Neutrophil (primary cell): ENCODE data around the gene GULP1.

ENCODE experiments used
- H3K27ac ChIP-seq: fragments of 200-600 bp; sonication (generic); 2 replicates; pipeline ENCODE4 v1.5.1; 2016; ENCODE audit warnings: mild to moderate bottlenecking, moderate library complexity
- H3K27me3 ChIP-seq: fragments of 200-600 bp; sonication (generic); 2 replicates; pipeline ENCODE4 v1.6.0; 2016; ENCODE audit warnings: mild to moderate bottlenecking
- H3K36me3 ChIP-seq: fragments of 200-600 bp; sonication (generic); 2 replicates; pipeline ENCODE4 v1.5.1; 2017
- H3K4me1 ChIP-seq, 2 experiments: fragments of 200-600 bp in 1 of 2; sonication (generic) in 1 of 2; 1 replicate in 1 of 2; 2 replicates in 1 of 2; pipeline versions ENCODE4 v1.5.1 to v1.6.1; 2013 to 2016; ENCODE audit warnings: low read depth in 1 of 2, low read length in 1 of 2, mild to moderate bottlenecking in 1 of 2, moderate library complexity in 1 of 2; ENCODE audit not compliant: control insufficient read depth in 1 of 2, insufficient read depth in 1 of 2
- H3K4me3 ChIP-seq, 2 experiments: fragments of 200-600 bp in 1 of 2; sonication (generic) in 1 of 2; 1 replicate in 1 of 2; 2 replicates in 1 of 2; pipeline ENCODE4 v1.5.1; 2013 to 2016; ENCODE audit warnings: low read depth in 1 of 2, low read length in 1 of 2, mild to moderate bottlenecking in 1 of 2, moderate library complexity in 1 of 2
- H3K9me3 ChIP-seq: fragments of 200-600 bp; sonication (generic); 2 replicates; pipeline ENCODE4 v1.5.1; 2016
- TF ChIP-seq, protein P1 (sequence below): fragments of 200-600 bp; sonication (generic); IDR thresholded peaks from 2 replicates; pipeline ENCODE4 v1.5.1; 2016; ENCODE audit warnings: antibody characterized with exemption

The GULP1 gene

DNA sequence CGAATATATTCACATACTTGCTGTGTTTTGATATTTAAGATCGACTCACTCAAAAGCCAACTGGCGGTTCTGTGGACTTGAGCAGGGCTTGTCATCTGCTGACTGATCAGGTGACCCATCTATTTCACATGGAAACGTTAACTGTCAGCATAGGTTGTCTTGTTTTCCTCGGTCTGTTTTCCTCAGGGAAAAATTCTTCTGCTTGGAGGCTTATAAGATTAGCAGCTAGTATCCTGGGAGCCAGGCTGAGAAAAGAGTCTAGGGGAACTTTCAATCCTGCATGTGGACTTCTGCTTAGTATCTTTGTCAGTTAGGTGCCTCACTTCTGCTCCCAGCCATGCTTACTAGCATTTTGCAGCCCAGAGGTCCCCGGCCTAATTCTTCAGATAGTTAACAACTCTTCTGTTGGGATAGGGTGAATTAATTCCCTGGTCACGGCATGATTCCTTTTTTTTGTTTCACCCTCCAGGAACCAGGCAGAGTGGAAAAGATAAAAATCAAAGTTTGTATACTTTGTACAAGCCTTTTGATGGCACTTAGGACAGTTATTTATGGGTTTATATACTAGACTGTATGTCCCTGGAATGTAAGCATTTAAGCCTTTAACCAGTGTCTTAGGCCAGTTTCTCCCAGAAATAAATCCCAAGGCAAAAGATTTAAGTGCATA is 226.0 kb downstream of the GULP1 start:
- Histone ChIP-seq H3K4me3 (no peak overlapping the region), H3K36me3 (no peaks in the 10 kb centered on the region), H3K27ac (no peak overlapping the region), H3K4me1 (no peaks in the 10 kb centered on the region), H3K9me3 (no peaks in the 10 kb centered on the region), H3K27me3 (no peaks in the 10 kb centered on the region)
- TF ChIP-seq, protein P1, sequence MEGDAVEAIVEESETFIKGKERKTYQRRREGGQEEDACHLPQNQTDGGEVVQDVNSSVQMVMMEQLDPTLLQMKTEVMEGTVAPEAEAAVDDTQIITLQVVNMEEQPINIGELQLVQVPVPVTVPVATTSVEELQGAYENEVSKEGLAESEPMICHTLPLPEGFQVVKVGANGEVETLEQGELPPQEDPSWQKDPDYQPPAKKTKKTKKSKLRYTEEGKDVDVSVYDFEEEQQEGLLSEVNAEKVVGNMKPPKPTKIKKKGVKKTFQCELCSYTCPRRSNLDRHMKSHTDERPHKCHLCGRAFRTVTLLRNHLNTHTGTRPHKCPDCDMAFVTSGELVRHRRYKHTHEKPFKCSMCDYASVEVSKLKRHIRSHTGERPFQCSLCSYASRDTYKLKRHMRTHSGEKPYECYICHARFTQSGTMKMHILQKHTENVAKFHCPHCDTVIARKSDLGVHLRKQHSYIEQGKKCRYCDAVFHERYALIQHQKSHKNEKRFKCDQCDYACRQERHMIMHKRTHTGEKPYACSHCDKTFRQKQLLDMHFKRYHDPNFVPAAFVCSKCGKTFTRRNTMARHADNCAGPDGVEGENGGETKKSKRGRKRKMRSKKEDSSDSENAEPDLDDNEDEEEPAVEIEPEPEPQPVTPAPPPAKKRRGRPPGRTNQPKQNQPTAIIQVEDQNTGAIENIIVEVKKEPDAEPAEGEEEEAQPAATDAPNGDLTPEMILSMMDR: no peak

DNA sequence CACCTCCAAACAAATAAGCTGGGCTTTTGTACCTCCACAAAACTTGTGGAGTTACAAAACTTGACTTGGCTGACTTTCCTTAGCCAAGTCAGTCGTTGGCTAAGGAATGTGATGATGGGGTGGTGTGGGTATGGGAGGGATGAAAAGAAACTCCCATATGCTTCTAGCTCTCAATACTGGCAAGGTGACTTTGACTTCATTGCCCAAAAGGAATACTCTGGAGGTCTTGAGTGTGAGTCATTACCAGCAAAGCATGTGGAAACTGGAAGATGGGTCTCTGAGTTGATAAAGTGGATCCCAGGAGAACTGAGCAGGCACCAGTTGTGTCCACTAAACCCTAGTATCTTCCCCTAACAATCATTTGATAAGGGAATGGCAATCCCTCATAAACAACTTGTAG is 226.7 kb downstream of the GULP1 start:
- H3K9me3 ChIP-seq: no peaks in the 10 kb centered on the region
- H3K36me3 ChIP-seq: no peaks in the 10 kb centered on the region
- no peaks in the 10 kb centered on the region for H3K4me1 ChIP-seq
- H3K4me3 ChIP-seq: no peak overlapping the region
- TF ChIP-seq, protein P1: no peak
- H3K27me3 ChIP-seq: no peaks in the 10 kb centered on the region
- H3K27ac ChIP-seq: no peak overlapping the region

DNA sequence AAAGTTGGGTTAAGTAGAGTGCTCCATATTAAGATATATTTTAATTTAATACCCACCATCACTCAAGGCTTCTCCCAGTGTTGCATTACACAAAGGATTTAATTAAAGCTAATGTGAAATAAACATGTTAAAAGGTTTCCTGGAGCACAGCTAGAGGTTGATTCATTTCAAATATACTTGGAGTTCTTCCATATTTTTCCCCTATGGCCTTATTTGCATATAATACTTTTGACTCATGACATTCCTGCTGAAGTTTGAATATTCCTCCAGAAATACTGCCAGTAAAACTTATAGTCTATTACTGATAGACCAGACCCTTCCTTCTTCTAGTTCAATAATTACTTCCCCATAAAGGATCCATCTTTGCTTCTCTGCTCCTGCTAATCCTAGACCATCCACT is 227.5 kb downstream of the GULP1 start:
- H3K27me3 ChIP-seq: no peaks in the 10 kb centered on the region
- no peaks in the 10 kb centered on the region for H3K4me1 ChIP-seq
- no peaks in the 10 kb centered on the region for H3K36me3 ChIP-seq
- no peak overlapping the region for H3K27ac ChIP-seq
- no peak overlapping the region for H3K4me3 ChIP-seq
- H3K9me3 ChIP-seq: no peaks in the 10 kb centered on the region
- TF ChIP-seq, protein P1: no peak

DNA sequence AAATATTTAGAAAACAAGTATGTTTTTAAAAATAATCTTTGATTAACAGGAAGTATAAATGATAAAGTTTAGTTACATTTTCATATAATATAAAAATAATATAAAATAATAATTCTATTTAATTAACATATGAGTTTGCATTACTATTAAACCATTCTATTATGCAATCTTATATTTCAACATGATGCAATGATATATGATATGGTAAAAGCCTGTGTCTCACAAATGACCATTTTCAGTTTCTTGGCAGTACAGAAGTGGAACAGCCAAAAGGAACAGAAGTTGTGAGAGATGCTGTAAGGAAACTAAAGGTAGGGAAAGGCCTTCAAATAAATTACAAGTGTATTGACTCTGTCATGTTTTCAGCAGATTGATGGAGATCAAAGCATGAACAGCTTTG is 230.8 kb downstream of the GULP1 start:
- H3K4me3 ChIP-seq: no peak overlapping the region
- H3K9me3 ChIP-seq: no peaks in the 10 kb centered on the region
- H3K4me1 ChIP-seq: no peaks in the 10 kb centered on the region
- H3K36me3 ChIP-seq: no peaks in the 10 kb centered on the region
- TF ChIP-seq, protein P1: no peak
- no peaks in the 10 kb centered on the region for H3K27me3 ChIP-seq
- H3K27ac ChIP-seq: no peak overlapping the region

DNA sequence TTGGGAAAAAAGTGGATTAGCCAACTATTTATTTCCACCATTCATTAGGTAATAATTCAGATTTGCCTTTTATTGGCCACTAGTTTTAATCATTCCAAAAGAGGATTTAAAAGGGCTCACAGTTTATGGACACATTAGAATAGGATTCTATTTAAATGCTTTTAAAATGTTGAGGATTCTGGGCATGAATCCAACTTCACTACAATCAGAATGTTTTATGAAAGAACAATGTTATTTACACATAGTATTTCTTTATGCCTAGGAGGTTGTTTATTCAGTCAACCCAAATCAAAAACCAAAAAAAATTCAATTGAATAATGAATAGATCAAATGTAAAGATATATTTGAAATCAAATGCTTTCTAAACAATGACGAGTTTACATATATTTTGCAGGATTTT is 232.2 kb downstream of the GULP1 start:
- Histone ChIP-seq H3K9me3 (no peaks in the 10 kb centered on the region), H3K27ac (no peak overlapping the region), H3K4me1 (no peaks in the 10 kb centered on the region), H3K4me3 (no peak overlapping the region), H3K36me3 (no peaks in the 10 kb centered on the region), H3K27me3 (no peaks in the 10 kb centered on the region)
- TF ChIP-seq, protein P1: no peak
